HPDE6-E6E7 (cell line): ENCODE results near the gene ACAD11.
A peak's percentile ranks its signal among the peaks of the same experiment; 100 is the strongest.
"Not testable (repeated sequence)": the region's sequence is repeated elsewhere in the genome, so short reads cannot be mapped to it uniquely, and the experiment has no call there.

Experiments
- DNase-seq: peaks from one replicate; pipeline ENCODE4 v3.0.0; 2011; ENCODE audit warnings: missing footprints; ENCODE audit errors: extremely low spot score

The ACAD11 gene

GRCh38 chr3:132598181-132598580 lies 61.4 kb downstream of the ACAD11 start:
- DNase-seq = no peak

- no peak for DNase-seq
These were observed 61.9 kb downstream of the ACAD11 start for GRCh38 chr3:132597660-132598059.

- DNase-seq = no peak
These were observed 62.7 kb downstream of the ACAD11 start, which contains the start of gene ACKR4 for GRCh38 chr3:132596816-132597433. ACKR4 (plus strand) TSS chr3:132597270; CDS start chr3:132600398, 3,128 bp downstream.

- DNase-seq = no peak
These were observed 63.3 kb downstream of the ACAD11 start for GRCh38 chr3:132596326-132596725.

GRCh38 chr3:132595014-132595413 lies 64.6 kb downstream of the ACAD11 start:
- DNase-seq = no peak

GRCh38 chr3:132594498-132594897 lies 65.1 kb downstream of the ACAD11 start:
- DNase-seq = no peak

- DNase-seq = peak; percentile 59
These were observed 65.7 kb downstream of the ACAD11 start for GRCh38 chr3:132593947-132594323.

GRCh38 chr3:132593241-132593946 lies 66.2 kb downstream of the ACAD11 start:
- no peak for DNase-seq

- DNase-seq = no peak
These were observed 67.4 kb downstream of the ACAD11 start for GRCh38 chr3:132592216-132592615.

- DNase-seq = no peak
These were observed 72.2 kb downstream of the ACAD11 start for GRCh38 chr3:132587401-132587800.

GRCh38 chr3:132573797-132574211 lies 85.8 kb downstream of the ACAD11 start:
- DNase-seq = no peak

GRCh38 chr3:132570016-132570415 lies 89.6 kb downstream of the ACAD11 start:
- no peak for DNase-seq

- no peak for DNase-seq
These were observed 90.0 kb downstream of the ACAD11 start for GRCh38 chr3:132569580-132569979.

GRCh38 chr3:132569153-132569552 lies 90.5 kb downstream of the ACAD11 start:
- no peak for DNase-seq

GRCh38 chr3:132568422-132568821 lies 91.2 kb downstream of the ACAD11 start:
- no peak for DNase-seq

GRCh38 chr3:132564070-132564465 lies 95.5 kb downstream of the ACAD11 start:
- no peak for DNase-seq

GRCh38 chr3:132563420-132564069 lies 96.1 kb downstream of the ACAD11 start:
- DNase-seq = no peak

GRCh38 chr3:132561003-132561402 lies 98.6 kb downstream of the ACAD11 start:
- DNase-seq = no peak

GRCh38 chr3:132556508-132557159 lies 103.0 kb downstream of the ACAD11 start:
- DNase-seq = no peak

GRCh38 chr3:132556036-132556386 lies 103.6 kb downstream of the ACAD11 start:
- DNase-seq = not testable (repeated sequence)

- no peak for DNase-seq
These were observed 104.1 kb downstream of the ACAD11 start for GRCh38 chr3:132555306-132556035.

- DNase-seq = no peak
These were observed 105.2 kb downstream of the ACAD11 start for GRCh38 chr3:132554437-132554836.
